Mesothelial cell of epicardium (in vitro differentiated cells): ENCODE measurements around the gene DHRS3. TPM values are rescaled to one million over a fixed set of nuclear protein-coding genes. Genes with fewer than 3 reads are reported as not detected.
A peak's percentile ranks its signal among the peaks of the same experiment; 100 is the strongest.

ENCODE experiments used
- DNase-seq, 2 experiments: peaks; one replicate each; pipeline ENCODE4 v3.0.0; 2021; ENCODE audit warnings: low spot score in 2 of 2; ENCODE audit not compliant: unreplicated experiment in 2 of 2
- H3K27ac Mint-ChIP-seq: 2 replicates; pipeline ENCODE4 v1.8.0; 2021; ENCODE audit warnings: mixed read lengths
- H3K27me3 Mint-ChIP-seq: 2 replicates; pipeline ENCODE4 v1.8.0; 2021; ENCODE audit warnings: low read depth, mixed read lengths
- H3K36me3 Mint-ChIP-seq: 2 replicates; pipeline ENCODE4 v1.8.0; 2021; ENCODE audit warnings: mixed read lengths
- H3K4me1 Mint-ChIP-seq: 2 replicates; pipeline ENCODE4 v1.8.0; 2021; ENCODE audit warnings: mixed read lengths
- H3K4me3 Mint-ChIP-seq: 2 replicates; pipeline ENCODE4 v1.8.0; 2021; ENCODE audit warnings: mild to moderate bottlenecking, moderate library complexity, mixed read lengths
- H3K9me3 Mint-ChIP-seq: 2 replicates; pipeline ENCODE4 v1.8.0; 2021; ENCODE audit warnings: mixed read lengths
- total RNA-seq: library from RNA; stranded (reverse); gene quantifications from 3 replicates; pipeline ENCODE4 v1.2.1, GENCODE V29; 2021
- TF ChIP-seq, protein P1 (sequence below): fragments of 200-600 bp; sonication (generic); IDR thresholded peaks from one replicate; pipeline ENCODE4 v1.5.0; 2021; ENCODE audit warnings: antibody characterized with exemption; ENCODE audit not compliant: unreplicated experiment

Gene DHRS3
- total RNA-seq, 1 donor from 2014 or later: 1,086 TPM

DNA sequence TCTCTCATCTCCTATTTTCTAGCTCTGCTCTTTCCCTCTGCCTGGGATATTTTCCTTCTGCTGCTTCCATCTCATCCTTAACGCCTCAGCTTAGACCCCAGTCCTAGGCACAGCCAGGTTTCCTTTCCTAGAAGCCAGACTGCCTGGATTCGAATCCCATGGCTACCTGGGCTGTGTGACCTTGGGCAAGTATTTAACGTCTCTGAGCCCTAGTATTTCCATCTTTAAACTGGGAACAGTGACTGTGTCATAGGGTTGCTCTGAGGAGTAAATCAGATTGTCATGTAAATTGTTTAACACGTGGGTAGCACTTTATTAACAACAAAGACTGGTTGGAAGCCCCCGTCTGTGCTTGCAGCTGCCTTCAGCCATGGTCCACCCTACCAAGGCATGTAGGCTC is 18.4 kb downstream of the DHRS3 start:
- H3K9me3 Mint-ChIP-seq: no peaks in the 10 kb centered on the region
- peaks cover 91% of the 10 kb centered on the region for H3K4me1 Mint-ChIP-seq
- H3K27me3 Mint-ChIP-seq: no peaks in the 10 kb centered on the region
- H3K36me3 Mint-ChIP-seq: peaks cover 10% of the 10 kb centered on the region
- no peak for DNase-seq
- TF ChIP-seq, protein P1, sequence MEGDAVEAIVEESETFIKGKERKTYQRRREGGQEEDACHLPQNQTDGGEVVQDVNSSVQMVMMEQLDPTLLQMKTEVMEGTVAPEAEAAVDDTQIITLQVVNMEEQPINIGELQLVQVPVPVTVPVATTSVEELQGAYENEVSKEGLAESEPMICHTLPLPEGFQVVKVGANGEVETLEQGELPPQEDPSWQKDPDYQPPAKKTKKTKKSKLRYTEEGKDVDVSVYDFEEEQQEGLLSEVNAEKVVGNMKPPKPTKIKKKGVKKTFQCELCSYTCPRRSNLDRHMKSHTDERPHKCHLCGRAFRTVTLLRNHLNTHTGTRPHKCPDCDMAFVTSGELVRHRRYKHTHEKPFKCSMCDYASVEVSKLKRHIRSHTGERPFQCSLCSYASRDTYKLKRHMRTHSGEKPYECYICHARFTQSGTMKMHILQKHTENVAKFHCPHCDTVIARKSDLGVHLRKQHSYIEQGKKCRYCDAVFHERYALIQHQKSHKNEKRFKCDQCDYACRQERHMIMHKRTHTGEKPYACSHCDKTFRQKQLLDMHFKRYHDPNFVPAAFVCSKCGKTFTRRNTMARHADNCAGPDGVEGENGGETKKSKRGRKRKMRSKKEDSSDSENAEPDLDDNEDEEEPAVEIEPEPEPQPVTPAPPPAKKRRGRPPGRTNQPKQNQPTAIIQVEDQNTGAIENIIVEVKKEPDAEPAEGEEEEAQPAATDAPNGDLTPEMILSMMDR: no peak
- H3K4me3 Mint-ChIP-seq: peak overlapping the region; percentile 48
- H3K27ac Mint-ChIP-seq: peak overlapping the region; percentile 96

DNA sequence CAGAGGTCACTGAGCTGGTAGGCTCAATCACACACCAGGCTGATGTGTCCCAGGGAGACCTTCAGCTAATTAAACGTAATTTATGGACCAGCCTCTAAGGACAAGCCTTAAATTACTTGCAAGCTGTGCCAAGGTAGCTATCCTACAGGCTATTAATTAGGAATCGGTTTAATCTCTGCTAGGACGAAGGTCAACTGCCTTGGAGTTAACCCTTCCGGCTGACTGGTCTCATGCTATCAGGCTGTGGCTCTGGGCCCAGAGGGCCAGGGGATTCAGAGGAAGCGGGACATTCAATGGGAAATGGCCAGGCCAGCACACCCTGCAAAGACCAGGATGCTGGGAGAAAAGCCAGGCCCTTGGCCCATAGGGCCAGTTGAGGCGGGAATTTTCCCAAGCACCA is 19.0 kb downstream of the DHRS3 start:
- Mint-ChIP-seq H3K36me3 (peaks cover 7% of the 10 kb centered on the region), H3K4me1 (peaks cover 91% of the 10 kb centered on the region), H3K4me3 (peak overlapping the region; percentile 48), H3K9me3 (no peaks in the 10 kb centered on the region), H3K27ac (peak overlapping the region; percentile 96), H3K27me3 (no peaks in the 10 kb centered on the region)
- DNase-seq: no peak
- TF ChIP-seq, protein P1: no peak

DNA sequence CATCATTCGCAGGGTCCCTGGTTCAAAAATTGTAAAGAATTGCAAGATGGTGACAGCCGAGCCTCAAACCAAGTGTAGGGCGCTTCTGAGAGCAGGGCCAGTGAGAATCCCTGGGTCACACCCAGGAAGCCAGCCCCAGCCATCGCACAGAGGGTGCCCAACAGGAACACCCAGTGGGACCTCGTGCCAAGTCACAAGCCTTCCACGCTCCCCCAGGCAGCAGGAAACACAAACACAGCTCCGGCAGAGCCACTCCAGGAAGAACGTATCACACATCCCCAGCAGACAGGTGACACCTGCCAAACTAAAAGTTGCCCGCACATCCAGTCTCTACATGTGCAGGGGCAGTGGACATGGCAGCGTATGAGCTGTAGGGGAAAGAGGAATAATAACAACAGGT is 20.2 kb downstream of the DHRS3 start:
- Mint-ChIP-seq H3K9me3 (no peaks in the 10 kb centered on the region), H3K27me3 (no peaks in the 10 kb centered on the region), H3K27ac (peak overlapping the region; percentile 96), H3K4me3 (peak overlapping the region; percentile 48), H3K36me3 (peaks cover 12% of the 10 kb centered on the region), H3K4me1 (peaks cover 90% of the 10 kb centered on the region)
- TF ChIP-seq, protein P1: no peak
- no peak for DNase-seq

DNA sequence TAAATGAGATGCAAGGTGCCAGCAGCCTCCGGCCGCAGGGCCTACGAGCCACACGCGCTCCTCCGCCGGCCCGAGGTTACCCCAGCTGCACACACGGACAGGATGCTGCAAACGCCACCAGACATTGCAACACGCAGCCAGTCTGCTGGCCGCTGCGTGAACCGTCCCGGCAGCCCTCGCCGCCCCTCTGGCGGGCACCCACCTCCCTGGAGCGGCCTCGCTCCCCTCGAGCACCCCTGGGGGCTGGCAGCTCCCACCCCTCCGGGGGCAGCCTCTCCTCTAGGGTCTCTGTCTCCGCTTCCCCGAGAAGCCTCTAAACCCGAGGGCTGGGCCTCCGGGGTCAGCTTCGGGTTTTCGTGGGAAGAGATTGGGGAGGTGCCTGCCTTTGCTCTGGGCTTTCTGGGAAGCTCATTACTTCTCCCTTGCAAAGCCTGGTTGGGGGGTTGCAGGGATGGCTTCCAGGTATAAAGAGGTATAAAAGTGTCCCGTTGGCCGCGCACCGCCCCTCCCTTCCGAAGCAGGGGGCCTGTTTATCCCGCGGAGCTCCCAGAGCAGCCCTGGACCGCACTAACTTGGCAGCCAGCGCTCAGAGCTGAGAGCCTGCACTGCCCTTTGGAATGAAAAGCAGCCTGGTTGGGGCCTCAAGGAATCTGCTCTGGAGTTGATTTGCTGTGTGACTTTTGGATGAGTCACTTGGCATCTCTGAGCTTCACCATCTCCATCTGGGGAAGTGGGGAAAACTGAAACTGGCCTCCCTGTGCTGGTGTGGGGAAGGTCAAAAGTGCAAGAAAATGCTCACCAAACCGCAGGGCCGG is 21.8 kb downstream of the DHRS3 start:
- peak overlapping the region; percentile 96 for H3K27ac Mint-ChIP-seq
- peaks cover 19% of the 10 kb centered on the region for H3K36me3 Mint-ChIP-seq
- no peaks in the 10 kb centered on the region for H3K27me3 Mint-ChIP-seq
- peak overlapping the region; percentile 55 for H3K4me3 Mint-ChIP-seq
- peak; percentile 56 to 84 for DNase-seq
- TF ChIP-seq, protein P1: no peak
- peaks cover 89% of the 10 kb centered on the region for H3K4me1 Mint-ChIP-seq
- H3K9me3 Mint-ChIP-seq: no peaks in the 10 kb centered on the region

DNA sequence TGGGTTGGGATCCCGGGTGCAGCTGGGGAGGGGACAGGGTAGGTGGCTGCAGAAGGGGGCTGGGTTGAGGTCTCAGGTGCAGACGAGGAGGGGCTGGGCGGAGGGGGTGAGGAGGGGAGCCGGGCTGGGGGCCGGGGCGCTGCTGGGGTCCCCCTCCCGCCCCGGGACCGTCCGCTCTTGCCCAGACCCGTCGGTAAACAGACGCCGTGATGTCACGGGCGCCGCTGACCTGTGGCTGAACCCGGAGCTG is 22.3 kb downstream of the DHRS3 start:
- Mint-ChIP-seq H3K36me3 (peaks cover 24% of the 10 kb centered on the region), H3K4me3 (peak overlapping the region; percentile 55), H3K9me3 (no peaks in the 10 kb centered on the region), H3K27me3 (no peaks in the 10 kb centered on the region), H3K4me1 (peaks cover 89% of the 10 kb centered on the region), H3K27ac (peak overlapping the region; percentile 93)
- DNase-seq: peak in 1 of 2 experiments; percentile 70
- TF ChIP-seq, protein P1: no peak
